HG03432 (cell line): ENCODE results near the gene AFG1L.
"Not testable (repeated sequence)": the region's sequence is repeated elsewhere in the genome, so short reads cannot be mapped to it uniquely, and the experiment has no call there.

Experiments
- ATAC-seq: cut with Tn5 transposase; IDR thresholded peaks from one replicate; pipeline ENCODE4 v1.9.1; 2021; ENCODE audit warnings: mild to moderate bottlenecking, moderate library complexity; ENCODE audit not compliant: unreplicated experiment

The AFG1L gene

GRCh38 chr6:108348655-108349349 is 53.9 kb downstream of the AFG1L start:
- ATAC-seq = peak; percentile 97

- ATAC-seq = peak; percentile 36
Measured at GRCh38 chr6:108350528-108350927, 55.7 kb downstream of the AFG1L start.

- no peak for ATAC-seq
Measured at GRCh38 chr6:108353853-108354252, 59.0 kb downstream of the AFG1L start.

- ATAC-seq = no peak
Measured at GRCh38 chr6:108355120-108355519, 60.3 kb downstream of the AFG1L start.

- no peak for ATAC-seq
Measured at GRCh38 chr6:108355890-108356289, 61.0 kb downstream of the AFG1L start.

- ATAC-seq = no peak
Measured at GRCh38 chr6:108359901-108360882, 65.3 kb downstream of the AFG1L start.

- ATAC-seq = no peak
Measured at GRCh38 chr6:108360919-108361311, 66.1 kb downstream of the AFG1L start.

- ATAC-seq = no peak
Measured at GRCh38 chr6:108361312-108361932, 66.6 kb downstream of the AFG1L start.

- no peak for ATAC-seq
Measured at GRCh38 chr6:108362455-108362854, 67.6 kb downstream of the AFG1L start.

- ATAC-seq = no peak
Measured at GRCh38 chr6:108363113-108363512, 68.3 kb downstream of the AFG1L start.

- ATAC-seq = no peak
Measured at GRCh38 chr6:108363889-108364313, 69.0 kb downstream of the AFG1L start.

- no peak for ATAC-seq
Measured at GRCh38 chr6:108364470-108364869, 69.6 kb downstream of the AFG1L start.

- ATAC-seq = no peak
Measured at GRCh38 chr6:108365478-108365877, 70.6 kb downstream of the AFG1L start.

GRCh38 chr6:108366236-108366635 is 71.4 kb downstream of the AFG1L start:
- ATAC-seq = no peak

GRCh38 chr6:108368431-108369030 is 73.7 kb downstream of the AFG1L start:
- ATAC-seq = no peak

GRCh38 chr6:108380876-108381275 is 86.0 kb downstream of the AFG1L start:
- no peak for ATAC-seq

GRCh38 chr6:108383981-108384380 is 89.1 kb downstream of the AFG1L start:
- no peak for ATAC-seq

- not testable (repeated sequence) for ATAC-seq
Measured at GRCh38 chr6:108389190-108389589, 94.3 kb downstream of the AFG1L start.

- ATAC-seq = no peak
Measured at GRCh38 chr6:108395297-108395696, 100.4 kb downstream of the AFG1L start.

- ATAC-seq = no peak
Measured at GRCh38 chr6:108403236-108403635, 108.4 kb downstream of the AFG1L start.

GRCh38 chr6:108406943-108407342 is 112.1 kb downstream of the AFG1L start:
- no peak for ATAC-seq
